ENCODE results near the gene PWP2.

PWP2 gene

DNA sequence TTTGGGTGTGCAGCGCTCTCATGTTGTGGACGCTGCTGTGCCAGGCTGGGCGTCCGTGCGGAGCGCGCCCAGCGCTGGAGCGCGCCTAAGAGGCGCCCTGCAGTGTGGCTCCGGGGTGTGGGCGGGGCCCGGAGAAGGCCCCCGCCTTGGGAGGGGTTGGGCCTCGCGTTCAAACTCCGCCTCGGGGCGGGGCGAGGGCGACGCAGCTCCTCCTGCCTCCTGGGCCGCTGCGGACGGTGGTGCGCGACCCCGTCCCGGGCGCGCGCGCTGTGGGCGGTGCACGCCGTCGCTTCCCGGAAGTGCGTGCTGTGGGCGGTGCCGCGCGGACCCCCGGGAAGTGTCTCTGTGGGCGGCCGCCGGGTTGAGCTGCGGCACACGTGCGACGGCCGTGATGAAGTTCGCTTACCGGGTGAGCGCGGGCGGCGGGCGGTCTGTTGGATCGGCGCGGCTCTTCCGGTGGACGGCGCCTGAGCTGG lies at the start of gene PWP2:
Gene PWP2 (plus strand): TSS at position 374 of the 476 bp plus-strand sequence. CDS start 18 bp downstream, at position 392.
- peak; percentile 62 for DNase-seq

DNA sequence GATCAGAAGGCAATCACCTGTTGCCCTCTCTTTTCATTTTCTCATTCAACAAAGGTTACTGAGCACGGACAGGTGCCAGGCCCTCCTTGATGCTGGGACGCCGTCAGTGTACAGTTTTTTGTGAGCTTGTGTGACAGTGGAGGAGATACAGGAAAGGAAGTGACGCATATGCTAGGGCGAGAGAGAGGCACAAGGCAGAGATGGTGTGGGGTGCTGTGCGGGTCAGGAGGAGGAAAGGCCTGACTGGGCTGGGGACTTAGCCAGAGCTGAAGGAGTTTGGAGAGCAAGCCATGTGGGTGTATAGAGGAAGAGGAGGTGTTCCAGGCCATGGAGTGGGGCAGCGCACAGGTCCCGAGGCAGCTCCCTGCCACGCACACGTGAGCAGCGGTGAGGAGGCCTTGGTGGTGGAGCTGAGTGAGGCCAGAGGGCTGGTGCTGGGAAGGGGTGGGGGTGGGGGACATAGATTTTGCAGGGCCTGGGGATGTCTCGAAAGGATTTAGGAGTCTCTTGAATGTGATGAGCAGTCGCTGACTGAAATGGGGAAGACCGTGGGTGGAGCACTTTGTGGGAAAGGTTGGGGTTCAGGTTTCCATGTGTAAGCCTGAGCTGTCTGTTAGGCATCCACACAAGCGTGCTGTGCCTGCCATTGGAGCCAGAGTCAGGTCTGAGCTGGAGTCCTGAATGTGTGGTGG lies 49.1 kb upstream of the PWP2 start:
- DNase-seq, result peak; percentile 56

- no peak for DNase-seq
Measured at GRCh38 chr21:44058652-44058964, 48.6 kb upstream of the PWP2 start.

DNA sequence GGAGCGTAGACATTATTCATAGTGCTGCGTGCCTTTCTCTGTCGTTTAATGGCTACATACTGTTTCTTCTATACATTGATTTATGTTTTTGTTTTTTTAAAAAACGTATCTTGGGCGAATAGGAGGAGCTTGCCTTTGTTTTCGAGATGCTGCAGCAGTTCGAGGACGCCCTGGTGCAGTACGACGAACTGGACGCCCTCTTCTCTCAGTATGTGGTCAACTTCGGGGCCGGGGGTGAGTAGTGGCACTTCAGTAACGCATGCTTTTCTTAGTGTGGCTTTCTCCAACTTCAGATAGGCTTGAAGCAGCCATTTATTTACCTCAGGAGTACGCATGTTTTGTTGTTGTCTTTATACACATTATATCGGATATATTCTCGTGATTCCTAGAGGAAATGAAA lies 48.2 kb upstream of the PWP2 start:
- no peak for DNase-seq

- no peak for DNase-seq
Measured at GRCh38 chr21:44059710-44060109, 47.5 kb upstream of the PWP2 start.

GRCh38 chr21:44062380-44062779 lies 44.8 kb upstream of the PWP2 start:
- no peak for DNase-seq

DNA sequence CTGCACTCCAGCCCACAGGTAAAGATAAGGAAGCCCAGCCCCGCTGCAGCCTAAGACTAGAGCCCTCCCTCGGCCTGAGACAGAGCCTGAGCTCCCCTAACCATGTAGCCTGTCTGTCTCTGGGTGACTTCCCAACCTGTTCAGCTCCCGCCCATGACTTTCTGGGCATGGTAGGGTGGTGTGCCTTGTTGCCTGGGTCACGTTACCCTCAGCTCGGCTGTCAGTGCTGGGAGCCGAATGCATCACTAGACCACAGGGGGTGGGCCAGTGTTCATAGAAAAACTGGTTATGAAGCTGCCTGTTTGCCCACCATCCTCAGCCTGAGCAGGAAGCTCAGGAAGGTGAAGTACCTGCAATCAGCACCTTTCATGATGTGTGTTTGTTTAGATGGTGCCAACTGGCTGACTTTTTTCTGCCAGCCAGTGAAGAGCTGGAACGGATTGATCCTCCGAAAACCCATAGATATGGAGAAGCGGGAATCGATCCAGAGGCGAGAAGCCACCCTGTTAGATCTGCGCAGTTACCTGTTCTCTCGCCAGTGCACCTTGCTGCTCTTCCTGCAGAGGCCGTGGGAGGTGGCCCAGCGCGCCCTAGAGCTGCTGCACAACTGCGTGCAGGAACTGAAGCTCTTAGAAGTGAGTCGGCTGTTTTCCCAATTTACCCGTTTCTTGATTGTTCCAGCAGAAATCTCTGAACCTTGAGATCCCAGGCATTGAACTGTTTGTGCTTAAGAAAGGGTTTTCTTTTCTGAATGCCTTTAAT lies 43.9 kb upstream of the PWP2 start:
- DNase-seq, result no peak

- DNase-seq, result no peak
Measured at GRCh38 chr21:44064852-44065403, 42.3 kb upstream of the PWP2 start.

- peak; percentile 74 for DNase-seq
Measured at GRCh38 chr21:44065428-44065827, 41.8 kb upstream of the PWP2 start.

DNA sequence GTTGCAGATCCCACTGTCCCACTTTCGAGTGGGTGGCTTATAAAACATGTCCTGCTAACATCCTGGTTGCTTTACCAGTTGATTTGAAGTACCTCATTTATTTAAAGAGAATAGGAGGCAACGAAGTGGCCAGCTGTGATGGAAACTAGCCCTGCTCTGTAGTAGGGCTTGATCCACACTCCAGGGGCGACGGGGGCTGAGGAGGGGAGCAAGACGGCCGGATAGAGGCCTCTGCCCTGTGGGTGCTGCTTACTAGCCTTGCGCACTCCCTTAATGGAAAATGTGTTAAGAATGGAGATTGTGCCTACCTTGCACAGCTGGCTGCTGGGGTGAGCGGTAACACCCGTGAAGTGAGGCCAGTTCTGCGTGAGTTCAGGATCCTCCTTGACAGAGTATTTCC lies 41.1 kb upstream of the PWP2 start:
- no peak for DNase-seq

- DNase-seq, result no peak
Measured at GRCh38 chr21:44067011-44067839, 40.0 kb upstream of the PWP2 start.

- no peak for DNase-seq
Measured at GRCh38 chr21:44070391-44070790, 36.8 kb upstream of the PWP2 start.

DNA sequence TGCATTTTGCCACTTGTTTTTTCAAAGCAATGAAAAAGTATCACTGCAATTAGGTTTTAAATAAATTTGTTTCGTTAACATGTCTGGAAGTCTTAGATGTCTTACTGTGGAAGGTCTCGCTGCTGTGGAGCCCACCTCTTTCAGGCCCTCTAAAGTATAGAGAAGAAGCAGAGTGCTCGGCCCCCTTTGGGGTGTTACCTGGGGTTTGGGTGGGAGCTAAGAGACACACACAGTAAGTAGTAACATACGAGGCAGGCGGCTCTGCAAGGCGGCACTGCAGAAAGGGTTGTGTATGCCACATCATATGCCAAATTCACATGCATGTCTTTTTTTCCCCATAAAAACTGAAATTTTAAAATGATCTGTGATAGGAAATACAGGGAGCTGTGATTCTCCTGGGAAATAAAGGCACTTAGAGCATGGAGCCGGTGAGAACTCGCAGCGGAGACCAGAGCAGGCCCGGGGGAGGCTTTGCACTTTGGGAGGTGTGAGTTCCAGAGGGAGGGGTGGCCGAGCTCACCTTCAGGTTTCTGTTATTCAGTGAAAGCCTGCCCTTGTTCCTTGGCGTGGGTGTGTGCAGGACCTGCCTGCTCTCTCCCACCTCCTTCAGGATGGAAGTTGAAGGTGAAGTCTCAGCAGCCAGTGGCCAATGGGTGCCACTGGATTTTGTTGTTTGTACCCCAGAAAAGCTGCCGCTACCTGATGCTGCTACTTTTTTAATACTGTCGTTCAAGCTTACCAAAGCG lies 35.7 kb upstream of the PWP2 start:
- DNase-seq, result no peak

DNA sequence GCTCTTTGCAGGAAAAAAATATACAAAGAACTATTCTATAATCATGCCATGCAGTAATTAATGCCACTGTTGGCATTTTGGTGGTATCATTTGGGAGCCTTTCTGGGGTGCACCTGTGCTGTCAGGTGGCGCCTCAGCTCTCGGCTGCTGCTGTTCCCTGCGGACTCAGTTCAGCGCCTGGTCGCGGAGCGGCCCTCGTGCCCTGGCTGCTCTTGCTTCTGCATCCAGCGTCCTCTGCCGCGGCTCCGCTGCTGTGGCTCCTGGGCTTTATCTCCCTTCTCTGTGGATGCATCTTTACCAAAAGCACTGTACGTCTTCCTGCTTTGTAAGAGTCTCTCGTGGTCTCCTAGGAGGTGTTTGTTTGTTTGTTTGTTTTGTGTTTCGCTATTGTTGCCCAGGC lies 35.1 kb upstream of the PWP2 start:
- DNase-seq, result no peak

GRCh38 chr21:44074315-44074958 lies 32.8 kb upstream of the PWP2 start:
- DNase-seq, result no peak

GRCh38 chr21:44076316-44076715 lies 30.9 kb upstream of the PWP2 start:
- DNase-seq, result no peak

DNA sequence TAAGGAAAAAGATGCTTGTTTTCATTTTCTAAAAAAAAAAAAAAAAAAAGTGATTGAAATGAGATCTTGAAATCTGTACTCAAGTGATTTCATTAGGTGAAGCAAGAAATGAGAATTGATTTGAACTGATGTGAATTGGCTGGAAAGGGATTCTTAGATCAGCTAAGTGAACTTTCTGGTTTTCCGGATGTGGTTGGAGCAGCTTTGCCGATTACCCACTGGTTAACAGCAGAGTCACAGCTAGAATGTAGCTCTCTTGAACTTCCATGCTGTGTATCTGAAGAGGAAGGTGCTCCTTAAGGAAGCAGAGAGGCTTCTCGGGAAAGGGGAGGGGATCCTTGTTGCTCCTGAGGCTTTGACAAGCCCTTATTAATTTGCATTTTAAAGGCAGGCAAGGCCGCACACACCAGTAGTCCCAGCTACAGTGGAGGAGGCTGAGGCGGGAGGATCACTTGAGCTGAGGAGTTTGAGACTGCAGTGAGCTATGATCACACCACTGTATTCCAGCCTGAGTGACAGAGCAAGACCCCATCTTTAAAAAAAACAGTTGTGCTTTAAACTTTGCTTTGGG lies 28.7 kb upstream of the PWP2 start:
- DNase-seq, result no peak

DNA sequence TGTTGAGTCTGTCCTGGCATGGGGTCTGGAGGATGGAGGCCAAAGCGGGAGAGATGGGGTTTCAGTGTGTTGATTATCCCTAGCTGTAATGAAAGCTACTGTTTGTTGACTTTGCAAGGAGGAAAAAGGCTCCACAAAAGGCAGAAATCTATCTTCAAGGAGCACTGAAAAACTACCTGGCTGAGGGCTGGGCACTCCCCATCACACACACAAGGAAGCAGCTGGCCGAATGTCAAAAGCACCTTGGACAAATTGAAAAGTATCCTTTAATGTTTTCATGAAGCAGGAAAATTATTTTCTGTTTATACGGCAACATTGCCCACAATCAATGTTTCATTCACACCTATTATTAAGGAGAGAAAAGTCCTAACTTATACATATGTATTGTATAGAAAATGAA lies 27.8 kb upstream of the PWP2 start:
- no peak for DNase-seq

DNA sequence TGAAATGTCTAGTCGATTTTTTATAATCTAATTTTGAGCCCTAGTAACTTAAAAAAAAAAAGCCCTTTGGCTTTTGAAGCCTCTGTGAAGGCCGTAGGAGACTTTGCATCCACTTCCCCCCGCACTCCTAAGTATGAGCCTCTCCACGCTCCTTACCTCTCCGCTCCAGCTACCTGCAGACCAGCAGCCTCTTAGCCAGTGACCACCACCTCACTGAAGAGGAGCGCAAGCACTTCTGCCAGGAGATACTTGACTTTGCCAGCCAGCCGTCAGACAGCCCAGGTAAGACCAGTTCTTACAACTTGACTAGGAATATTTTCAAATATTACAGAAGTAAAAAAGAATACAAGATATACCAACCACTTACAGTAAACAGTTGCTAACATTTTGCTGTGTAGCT lies 27.4 kb upstream of the PWP2 start:
- no peak for DNase-seq

DNA sequence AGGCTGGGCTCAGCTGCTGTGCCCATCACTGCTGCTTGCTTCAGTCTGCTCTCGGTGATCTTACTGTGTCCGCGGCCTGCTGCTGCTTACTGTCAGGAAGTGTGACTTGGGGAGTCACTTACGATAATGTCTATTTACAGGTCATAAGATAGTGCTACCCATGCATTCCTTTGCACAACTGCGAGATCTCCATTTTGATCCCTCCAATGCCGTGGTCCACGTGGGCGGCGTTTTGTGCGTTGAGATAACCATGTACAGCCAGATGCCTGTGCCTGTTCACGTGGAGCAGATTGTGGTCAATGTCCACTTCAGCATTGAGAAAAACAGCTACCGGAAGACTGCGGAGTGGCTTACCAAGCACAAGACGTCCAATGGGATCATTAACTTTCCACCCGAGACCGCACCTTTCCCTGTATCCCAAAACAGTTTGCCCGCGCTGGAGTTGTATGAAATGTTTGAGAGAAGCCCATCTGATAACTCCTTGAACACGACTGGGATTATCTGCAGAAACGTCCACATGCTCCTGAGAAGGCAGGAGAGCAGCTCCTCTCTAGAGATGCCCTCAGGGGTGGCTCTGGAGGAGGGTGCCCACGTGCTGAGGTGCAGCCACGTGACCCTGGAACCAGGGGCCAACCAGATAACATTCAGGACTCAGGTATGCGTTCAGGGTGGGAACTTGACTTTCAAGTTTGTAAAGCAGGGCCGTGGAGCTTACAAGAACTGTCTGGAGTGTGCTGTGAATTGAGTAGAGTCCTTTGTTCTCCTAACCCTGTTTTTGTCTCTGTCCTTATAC lies 24.4 kb upstream of the PWP2 start:
- DNase-seq, result no peak
